Amniotic epithelial cell (primary cell): ENCODE results near the gene SFT2D1.
A peak's percentile ranks its signal among the peaks of the same experiment; 100 is the strongest.
"Not testable (repeated sequence)": the region's sequence is repeated elsewhere in the genome, so short reads cannot be mapped to it uniquely, and the experiment has no call there.

Experiments used
- DNase-seq: peaks from one replicate; pipeline ENCODE4 v3.0.0-alpha.2; 2010; ENCODE audit warnings: low read depth

Gene SFT2D1

GRCh38 chr6:166342349-166343149 lies at the start of gene SFT2D1:
Gene SFT2D1, minus strand, starts transcription at chr6:166342545. Its CDS starts 64 bp downstream, at chr6:166342481.
- DNase-seq = peak; percentile 66

- DNase-seq = no peak
Measured at GRCh38 chr6:166389119-166389518, 46.8 kb upstream of the SFT2D1 start.

GRCh38 chr6:166388290-166389004 lies 46.1 kb upstream of the SFT2D1 start:
- no peak for DNase-seq

GRCh38 chr6:166387642-166388289 lies 45.4 kb upstream of the SFT2D1 start:
- no peak for DNase-seq

GRCh38 chr6:166387098-166387497 lies 44.8 kb upstream of the SFT2D1 start:
- DNase-seq = not testable (repeated sequence)

GRCh38 chr6:166386111-166386510 lies 43.8 kb upstream of the SFT2D1 start:
- DNase-seq = no peak

- not testable (repeated sequence) for DNase-seq
Measured at GRCh38 chr6:166383802-166384363, 41.5 kb upstream of the SFT2D1 start.

GRCh38 chr6:166382933-166383801 lies 40.8 kb upstream of the SFT2D1 start, which contains the start of gene MPC1:
Gene MPC1, minus strand, starts transcription at chr6:166382940. Its CDS starts 64 bp downstream, at chr6:166382876.
- DNase-seq = peak; percentile 90

GRCh38 chr6:166382500-166382932 lies 40.2 kb upstream of the SFT2D1 start:
- DNase-seq = no peak

GRCh38 chr6:166381733-166382499 lies 39.6 kb upstream of the SFT2D1 start:
- no peak for DNase-seq

GRCh38 chr6:166381381-166381732 lies 39.0 kb upstream of the SFT2D1 start:
- no peak for DNase-seq

- no peak for DNase-seq
Measured at GRCh38 chr6:166379800-166380199, 37.5 kb upstream of the SFT2D1 start.

- DNase-seq = no peak
Measured at GRCh38 chr6:166379103-166379586, 36.8 kb upstream of the SFT2D1 start.

GRCh38 chr6:166377721-166378120 lies 35.4 kb upstream of the SFT2D1 start:
- DNase-seq = no peak

GRCh38 chr6:166375013-166375412 lies 32.7 kb upstream of the SFT2D1 start:
- no peak for DNase-seq

- DNase-seq = no peak
Measured at GRCh38 chr6:166370489-166370888, 28.1 kb upstream of the SFT2D1 start.

GRCh38 chr6:166369782-166370181 lies 27.4 kb upstream of the SFT2D1 start:
- no peak for DNase-seq

GRCh38 chr6:166366921-166367320 lies 24.6 kb upstream of the SFT2D1 start:
- no peak for DNase-seq

GRCh38 chr6:166365806-166366205 lies 23.5 kb upstream of the SFT2D1 start:
- no peak for DNase-seq

- no peak for DNase-seq
Measured at GRCh38 chr6:166365221-166365620, 22.9 kb upstream of the SFT2D1 start.
